Nephron progenitor cell (in vitro differentiated cells): Measurements from ENCODE around the gene KIF5A.
A peak's percentile ranks its signal among the peaks of the same experiment; 100 is the strongest.
"Not testable (repeated sequence)": the region's sequence is repeated elsewhere in the genome, so short reads cannot be mapped to it uniquely, and the experiment has no call there.

ENCODE experiments used
- DNase-seq: peaks from one replicate; pipeline ENCODE4 v3.0.0; 2021
- H3K27ac Mint-ChIP-seq: 2 replicates; pipeline ENCODE4 v1.8.0; 2021; ENCODE audit warnings: mild to moderate bottlenecking, moderate library complexity, mixed read lengths
- H3K27me3 Mint-ChIP-seq: 2 replicates; pipeline ENCODE4 v1.8.0; 2021; ENCODE audit warnings: mild to moderate bottlenecking, low read depth, mixed read lengths; ENCODE audit not compliant: poor library complexity
- H3K36me3 Mint-ChIP-seq: 2 replicates; pipeline ENCODE4 v1.8.0; 2021; ENCODE audit warnings: low read depth, mixed read lengths
- H3K4me1 Mint-ChIP-seq: 2 replicates; pipeline ENCODE4 v1.8.0; 2021; ENCODE audit warnings: mixed read lengths
- H3K4me3 Mint-ChIP-seq: 2 replicates; pipeline ENCODE4 v1.8.0; 2021; ENCODE audit warnings: mild to moderate bottlenecking, moderate library complexity, mixed read lengths
- H3K9me3 Mint-ChIP-seq: 2 replicates; pipeline ENCODE4 v1.8.0; 2021; ENCODE audit warnings: mild to moderate bottlenecking, moderate library complexity, mixed read lengths
- TF ChIP-seq, protein P1 (sequence below): fragments of 200-600 bp; sonication (generic); IDR thresholded peaks from 2 replicates; pipeline ENCODE4 v1.5.0; 2021; ENCODE audit warnings: antibody characterized with exemption

The KIF5A gene

GRCh38 chr12:57549909-57550640 lies at the start of gene KIF5A:
KIF5A (plus strand) TSS chr12:57550044; CDS start chr12:57550272, 228 bp downstream.
- DNase-seq, result peak; percentile 79
- no peaks in the 10 kb centered on the region for H3K9me3 Mint-ChIP-seq
- peaks cover 56% of the 10 kb centered on the region for H3K27me3 Mint-ChIP-seq
- peaks cover 62% of the 10 kb centered on the region for H3K4me1 Mint-ChIP-seq
- peak within 1 kb of the TSS; percentile 75 for H3K4me3 Mint-ChIP-seq
- no peaks in the 10 kb centered on the region for H3K36me3 Mint-ChIP-seq
- H3K27ac Mint-ChIP-seq, result no peak within 1 kb of the TSS
- TF ChIP-seq, protein P1, sequence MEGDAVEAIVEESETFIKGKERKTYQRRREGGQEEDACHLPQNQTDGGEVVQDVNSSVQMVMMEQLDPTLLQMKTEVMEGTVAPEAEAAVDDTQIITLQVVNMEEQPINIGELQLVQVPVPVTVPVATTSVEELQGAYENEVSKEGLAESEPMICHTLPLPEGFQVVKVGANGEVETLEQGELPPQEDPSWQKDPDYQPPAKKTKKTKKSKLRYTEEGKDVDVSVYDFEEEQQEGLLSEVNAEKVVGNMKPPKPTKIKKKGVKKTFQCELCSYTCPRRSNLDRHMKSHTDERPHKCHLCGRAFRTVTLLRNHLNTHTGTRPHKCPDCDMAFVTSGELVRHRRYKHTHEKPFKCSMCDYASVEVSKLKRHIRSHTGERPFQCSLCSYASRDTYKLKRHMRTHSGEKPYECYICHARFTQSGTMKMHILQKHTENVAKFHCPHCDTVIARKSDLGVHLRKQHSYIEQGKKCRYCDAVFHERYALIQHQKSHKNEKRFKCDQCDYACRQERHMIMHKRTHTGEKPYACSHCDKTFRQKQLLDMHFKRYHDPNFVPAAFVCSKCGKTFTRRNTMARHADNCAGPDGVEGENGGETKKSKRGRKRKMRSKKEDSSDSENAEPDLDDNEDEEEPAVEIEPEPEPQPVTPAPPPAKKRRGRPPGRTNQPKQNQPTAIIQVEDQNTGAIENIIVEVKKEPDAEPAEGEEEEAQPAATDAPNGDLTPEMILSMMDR, result no peak

GRCh38 chr12:57500213-57500612 lies 49.6 kb upstream of the KIF5A start:
- Mint-ChIP-seq H3K4me1 (no peaks in the 10 kb centered on the region), H3K27ac (no peak overlapping the region), H3K9me3 (no peaks in the 10 kb centered on the region), H3K4me3 (no peak overlapping the region), H3K27me3 (no peaks in the 10 kb centered on the region), H3K36me3 (peaks cover 86% of the 10 kb centered on the region)
- no peak for DNase-seq
- TF ChIP-seq, protein P1, result no peak

GRCh38 chr12:57502311-57502969 lies 47.4 kb upstream of the KIF5A start:
- not testable (repeated sequence) for H3K27ac Mint-ChIP-seq, H3K4me1 Mint-ChIP-seq, H3K4me3 Mint-ChIP-seq, DNase-seq, H3K27me3 Mint-ChIP-seq
- H3K36me3 Mint-ChIP-seq, result peaks cover 86% of the 10 kb centered on the region
- peaks cover 10% of the 10 kb centered on the region for H3K9me3 Mint-ChIP-seq

- DNase-seq, H3K4me1 Mint-ChIP-seq, H3K4me3 Mint-ChIP-seq, H3K27me3 Mint-ChIP-seq, H3K27ac Mint-ChIP-seq: not testable (repeated sequence)
- Mint-ChIP-seq H3K36me3 (peaks cover 78% of the 10 kb centered on the region), H3K9me3 (peaks cover 29% of the 10 kb centered on the region)
Observed at GRCh38 chr12:57506541-57506940, 43.3 kb upstream of the KIF5A start.

DNA sequence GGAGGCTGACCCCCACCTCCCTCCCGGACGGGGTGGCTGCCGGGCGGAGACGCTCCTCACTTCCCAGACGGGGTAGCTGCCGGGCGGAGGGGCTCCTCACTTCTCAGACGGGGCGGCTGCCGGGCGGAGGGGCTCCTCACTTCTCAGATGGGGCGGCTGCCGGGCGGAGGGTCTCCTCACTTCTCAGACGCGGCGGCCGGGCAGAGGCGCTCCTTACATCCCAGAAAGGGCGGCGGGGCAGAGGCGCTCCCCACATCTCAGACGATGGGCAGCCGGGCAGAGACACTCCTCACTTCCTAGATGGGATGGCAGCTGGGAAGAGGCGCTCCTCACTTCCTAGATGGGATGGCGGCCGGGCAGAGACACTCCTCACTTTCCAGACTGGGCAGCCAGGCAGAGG lies 42.0 kb upstream of the KIF5A start:
- H3K27me3 Mint-ChIP-seq, H3K4me3 Mint-ChIP-seq, H3K27ac Mint-ChIP-seq, H3K4me1 Mint-ChIP-seq, DNase-seq: not testable (repeated sequence)
- Mint-ChIP-seq H3K36me3 (peaks cover 80% of the 10 kb centered on the region), H3K9me3 (peaks cover 29% of the 10 kb centered on the region)

DNA sequence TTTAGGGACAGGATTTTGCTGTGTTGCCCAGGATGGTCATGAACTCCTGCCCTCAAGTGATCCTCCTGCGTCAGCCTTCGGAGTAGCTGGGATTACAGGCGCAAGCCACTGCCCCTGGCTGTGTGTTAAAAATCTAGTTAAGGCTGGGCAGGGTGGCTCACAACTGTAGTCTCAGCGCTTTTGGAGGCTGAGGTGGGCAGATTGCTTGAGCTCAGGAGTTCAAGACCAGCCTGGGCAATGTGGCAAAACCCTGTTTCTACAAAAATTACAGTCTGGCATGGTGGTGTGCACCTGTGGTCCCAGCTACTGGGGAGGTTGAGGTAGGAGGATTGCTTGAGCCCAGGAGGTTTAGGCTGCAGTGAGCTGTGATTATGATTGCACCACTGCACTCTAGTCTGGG lies 38.7 kb upstream of the KIF5A start:
- peaks cover 24% of the 10 kb centered on the region for H3K9me3 Mint-ChIP-seq
- no peak overlapping the region for H3K4me3 Mint-ChIP-seq
- TF ChIP-seq, protein P1, result no peak
- H3K27me3 Mint-ChIP-seq, result no peaks in the 10 kb centered on the region
- H3K36me3 Mint-ChIP-seq, result peaks cover 76% of the 10 kb centered on the region
- DNase-seq, result no peak
- H3K4me1 Mint-ChIP-seq, result no peaks in the 10 kb centered on the region
- no peak overlapping the region for H3K27ac Mint-ChIP-seq

GRCh38 chr12:57511588-57512325 lies 38.1 kb upstream of the KIF5A start:
- no peaks in the 10 kb centered on the region for H3K27me3 Mint-ChIP-seq
- peaks cover 19% of the 10 kb centered on the region for H3K9me3 Mint-ChIP-seq
- H3K4me1 Mint-ChIP-seq, result no peaks in the 10 kb centered on the region
- DNase-seq, result no peak
- peaks cover 76% of the 10 kb centered on the region for H3K36me3 Mint-ChIP-seq
- TF ChIP-seq, protein P1, result no peak
- H3K27ac Mint-ChIP-seq, result peak overlapping the region; percentile 49
- H3K4me3 Mint-ChIP-seq, result no peak overlapping the region
